HCT116 (cell line): Measurements from ENCODE around the gene SP100. TPM values are rescaled to one million over a fixed set of nuclear protein-coding genes. Genes with fewer than 3 reads are reported as not detected.

Experiments
- ATAC-seq: fragments of 200-7000 bp; cut with Tn5 transposase; 2 replicates; pipeline ENCODE4 v1.9.1; 2020; ENCODE audit warnings: mild to moderate bottlenecking, moderate library complexity
- BruUV-seq: library from RNA; stranded (reverse); fragments of 400-500 nt; replicated peaks from 2 replicates; lab custom pipeline; 2021; lab: Mats Ljungman, UMichigan
- CTCF ChIA-PET: fragments of 300-600 bp; sonication (Branson Sonifier 250); formaldehyde crosslinking; loops from one replicate; lab custom pipeline; 2021; ENCODE audit warnings: antibody characterized with exemption; lab: Charles Lee
- POLR2A ChIA-PET: fragments of 300-600, 350-600 bp; sonication (Branson Sonifier 250); formaldehyde crosslinking; loops from one replicate; lab custom pipeline; 2021; ENCODE audit warnings: antibody characterized with exemption; lab: Charles Lee
- RAD21 ChIA-PET, 2 experiments: fragments of 300-600 bp; sonication (Branson Sonifier 250); formaldehyde crosslinking; loops; one replicate each; lab custom pipeline; 2023; ENCODE audit warnings: low total read pairs in 2 of 2; ENCODE audit not compliant: uncharacterized antibody in 2 of 2, unreplicated experiment in 2 of 2, low non-redundant PET in 1 of 2; lab: Charles Lee
- DNase-seq: peaks from one replicate; pipeline ENCODE4 v3.0.0-alpha.2; 2010; ENCODE audit warnings: low read depth, low spot score
- H2AFZ ChIP-seq: fragments of 200-600 bp; shearing (Covaris generic), sonication (generic); 2 replicates; pipeline ENCODE4 v1.6.1; 2017; ENCODE audit warnings: low read depth, mixed run types, mixed read lengths, antibody characterized with exemption, low read length; ENCODE audit not compliant: poor library complexity, severe bottlenecking
- H3K27ac ChIP-seq: 2 replicates; pipeline ENCODE4 v1.5.1; 2012; ENCODE audit warnings: low read depth, low read length
- H3K27me3 ChIP-seq: fragments of 200-600 bp; sonication (generic); 2 replicates; pipeline ENCODE4 v1.6.1; 2016; ENCODE audit warnings: mixed run types, low read length, mixed read lengths; ENCODE audit not compliant: insufficient read depth
- H3K36me3 ChIP-seq, 2 experiments: fragments of 200-500 bp in 1 of 2; fragments of 200-600 bp in 1 of 2; sonication (Bioruptor generic) in 1 of 2; sonication (generic) in 1 of 2; 2 replicates each; pipeline versions ENCODE4 v1.5.1 to v1.6.1; 2014 to 2016; ENCODE audit warnings: low read length in 2 of 2, inconsistent platforms in 1 of 2, mixed read lengths in 1 of 2, mixed run types in 1 of 2; ENCODE audit not compliant: insufficient read depth in 2 of 2, control insufficient read depth in 1 of 2
- H3K4me1 ChIP-seq, 2 experiments: fragments of 200-600 bp in 1 of 2; sonication (generic) in 1 of 2; 2 replicates each; pipeline versions ENCODE4 v1.5.1 to v1.6.1; 2012 to 2017; ENCODE audit warnings: low read length in 2 of 2, inconsistent platforms in 1 of 2, mild to moderate bottlenecking in 1 of 2, mixed read lengths in 1 of 2, mixed run types in 1 of 2, moderate library complexity in 1 of 2; ENCODE audit not compliant: insufficient read depth in 2 of 2, control insufficient read depth in 1 of 2
- H3K4me2 ChIP-seq: fragments of 200-600 bp; sonication (generic); 2 replicates; pipeline ENCODE4 v1.6.1; 2017; ENCODE audit warnings: mixed run types, low read length, mixed read lengths
- H3K4me3 ChIP-seq, 2 experiments: fragments of 200-600 bp in 1 of 2; sonication (generic) in 1 of 2; replicated peaks in 1 of 2; 2 replicates each; pipeline ENCODE4 v1.5.1; 2011 to 2016; ENCODE audit warnings: low read length in 2 of 2, control low read depth in 1 of 2, low read depth in 1 of 2, mild to moderate bottlenecking in 1 of 2, mixed read lengths in 1 of 2, mixed run types in 1 of 2
- H3K79me2 ChIP-seq: fragments of 200-600 bp; sonication (generic); 2 replicates; pipeline ENCODE4 v1.6.1; 2017; ENCODE audit warnings: mild to moderate bottlenecking, mixed run types, low read length, moderate library complexity, mixed read lengths; ENCODE audit not compliant: insufficient read depth
- H3K9ac ChIP-seq: fragments of 200-600 bp; sonication (generic); 2 replicates; pipeline ENCODE4 v1.6.1; 2016; ENCODE audit warnings: low read length, mixed read lengths
- H3K9me2 ChIP-seq: fragments of 200-600 bp; sonication (generic), shearing (Covaris generic); 2 replicates; pipeline ENCODE4 v1.6.1; 2017; ENCODE audit warnings: mixed run types, mild to moderate bottlenecking, moderate library complexity; ENCODE audit not compliant: insufficient read depth
- H3K9me3 ChIP-seq, 2 experiments: fragments of 200-500 bp in 1 of 2; fragments of 200-600 bp in 1 of 2; sonication (Bioruptor generic) in 1 of 2; sonication (generic) in 1 of 2; 2 replicates each; pipeline ENCODE4 v1.6.1; 2014 to 2017; ENCODE audit warnings: low read length in 2 of 2, mixed read lengths in 2 of 2, inconsistent platforms in 1 of 2, low read depth in 1 of 2, mild to moderate bottlenecking in 1 of 2, mixed run types in 1 of 2, moderate library complexity in 1 of 2; ENCODE audit not compliant: control insufficient read depth in 1 of 2, insufficient read depth in 1 of 2
- H4K20me1 ChIP-seq: fragments of 200-600 bp; sonication (generic), shearing (Covaris generic); 2 replicates; pipeline ENCODE4 v1.6.1; 2017; ENCODE audit warnings: mixed run types, mild to moderate bottlenecking, moderate library complexity; ENCODE audit not compliant: insufficient read depth
- ELF1 ChIP-seq: IDR thresholded peaks from 2 replicates; pipeline ENCODE4 v1.6.1; 2012; ENCODE audit warnings: low read depth, borderline replicate concordance
- REST ChIP-seq: IDR thresholded peaks from 2 replicates; pipeline ENCODE4 v1.6.1; 2012; ENCODE audit warnings: low read depth
- ZBTB33 ChIP-seq: IDR thresholded peaks from 2 replicates; pipeline ENCODE4 v1.6.1; 2011; ENCODE audit warnings: mild to moderate bottlenecking, low read length, moderate library complexity; ENCODE audit not compliant: insufficient replicate concordance; ENCODE audit errors: extremely low read depth
- intact Hi-C: fragments of 100-400 bp; cut with micrococcal nuclease; formaldehyde crosslinking; loops from 2 replicates; pipeline ENCODE4 v1.10.0; 2022
- total RNA-seq: library from RNA; stranded (reverse); gene quantifications from one replicate; pipeline ENCODE4 v1.2.1, GENCODE V29; 2021; ENCODE audit not compliant: unreplicated experiment
- TF ChIP-seq, protein P1 (sequence below): IDR thresholded peaks from 2 replicates; pipeline ENCODE4 v1.6.1; 2012
- TF ChIP-seq, protein P2 (sequence below), 3 experiments: fragments of 200-600 bp in 1 of 3; sonication (generic) in 1 of 3; IDR thresholded peaks in 2 of 3; conservative IDR thresholded peaks in 1 of 3; 2 replicates each; pipeline ENCODE4 v1.5.1; 2012 to 2017; ENCODE audit warnings: low read depth in 2 of 3, low read length in 2 of 3, antibody characterized with exemption in 1 of 3, borderline replicate concordance in 1 of 3, control low read depth in 1 of 3, mild to moderate bottlenecking in 1 of 3, mixed read lengths in 1 of 3, mixed run types in 1 of 3, moderate library complexity in 1 of 3; ENCODE audit not compliant: insufficient read depth in 1 of 3

SP100 gene
- total RNA-seq, 1 experiment from 2014 or later, result 48.1 TPM

- no peaks in the 10 kb centered on the region for H3K9me2 ChIP-seq
- H4K20me1 ChIP-seq, result no peaks in the 10 kb centered on the region
- H3K9me3 ChIP-seq, result no peaks in the 10 kb centered on the region
- POLR2A ChIA-PET, result no interaction called here
- H3K4me2 ChIP-seq, result no peak overlapping the region
- H2AFZ ChIP-seq, result no peak overlapping the region
- no TSS peak for BruUV-seq
- no peaks in the 10 kb centered on the region for H3K36me3 ChIP-seq
- ATAC-seq (no peak), DNase-seq (no peak)
- no peaks in the 10 kb centered on the region for H3K79me2 ChIP-seq
- TF ChIP-seq, protein P1, sequence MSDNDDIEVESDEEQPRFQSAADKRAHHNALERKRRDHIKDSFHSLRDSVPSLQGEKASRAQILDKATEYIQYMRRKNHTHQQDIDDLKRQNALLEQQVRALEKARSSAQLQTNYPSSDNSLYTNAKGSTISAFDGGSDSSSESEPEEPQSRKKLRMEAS, result no peak
- TF ChIP-seq ELF1, result no peak
- no peak for TF ChIP-seq REST
- TF ChIP-seq ZBTB33, result no peak
- TF ChIP-seq, protein P2, sequence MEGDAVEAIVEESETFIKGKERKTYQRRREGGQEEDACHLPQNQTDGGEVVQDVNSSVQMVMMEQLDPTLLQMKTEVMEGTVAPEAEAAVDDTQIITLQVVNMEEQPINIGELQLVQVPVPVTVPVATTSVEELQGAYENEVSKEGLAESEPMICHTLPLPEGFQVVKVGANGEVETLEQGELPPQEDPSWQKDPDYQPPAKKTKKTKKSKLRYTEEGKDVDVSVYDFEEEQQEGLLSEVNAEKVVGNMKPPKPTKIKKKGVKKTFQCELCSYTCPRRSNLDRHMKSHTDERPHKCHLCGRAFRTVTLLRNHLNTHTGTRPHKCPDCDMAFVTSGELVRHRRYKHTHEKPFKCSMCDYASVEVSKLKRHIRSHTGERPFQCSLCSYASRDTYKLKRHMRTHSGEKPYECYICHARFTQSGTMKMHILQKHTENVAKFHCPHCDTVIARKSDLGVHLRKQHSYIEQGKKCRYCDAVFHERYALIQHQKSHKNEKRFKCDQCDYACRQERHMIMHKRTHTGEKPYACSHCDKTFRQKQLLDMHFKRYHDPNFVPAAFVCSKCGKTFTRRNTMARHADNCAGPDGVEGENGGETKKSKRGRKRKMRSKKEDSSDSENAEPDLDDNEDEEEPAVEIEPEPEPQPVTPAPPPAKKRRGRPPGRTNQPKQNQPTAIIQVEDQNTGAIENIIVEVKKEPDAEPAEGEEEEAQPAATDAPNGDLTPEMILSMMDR (IDR thresholded peaks at IDR 0.05 in 2 of 3, conservative IDR thresholded peaks at IDR 0.05 in 1 of 3; ENCODE audit: borderline replicate concordance in 1 of 3, insufficient read depth in 1 of 3, low read depth in 2 of 3, low read length in 2 of 3), result no peak
- TF ChIP-seq, all 23 proteins: peak for 0
- intact Hi-C loops, result no loop called here
- ChIA-PET RAD21 (no interaction called here), CTCF (no interaction called here)
- Histone ChIP-seq H3K27ac (no peak overlapping the region), H3K4me1 (no peaks in the 10 kb centered on the region), H3K27me3 (no peaks in the 10 kb centered on the region), H3K4me3 (no peak overlapping the region), H3K9ac (no peak overlapping the region)
These were observed 89.2 kb downstream of the SP100 start for GRCh38 chr2:230505162-230505561.
